Ovary (tissue), 9 donors: ENCODE results near the gene SEMA5A. TPM values are rescaled to one million over a fixed set of nuclear protein-coding genes. Genes with fewer than 3 reads are reported as not detected.

ENCODE experiments used
- DNase-seq, 5 donors: peaks; one replicate each; pipeline ENCODE4 v3.0.0-alpha.2; 2019 to 2020
- H3K27ac ChIP-seq, 2 donors: fragments of 200-600 bp; one replicate each; pipeline versions ENCODE4 v1.5.1 to v1.8.0; 2019 to 2022
- H3K27me3 ChIP-seq: fragments of 200-600 bp; one replicate; pipeline ENCODE4 v1.8.0; 2022
- H3K36me3 ChIP-seq: fragments of 200-600 bp; sonication (generic); one replicate; pipeline ENCODE4 v1.5.1; 2019
- H3K4me1 ChIP-seq: one replicate; pipeline ENCODE4 v1.8.1; 2013; ENCODE audit warnings: mild to moderate bottlenecking, moderate library complexity; ENCODE audit not compliant: insufficient read depth
- H3K4me3 ChIP-seq: fragments of 200-600 bp; sonication (generic); one replicate; pipeline ENCODE4 v1.5.1; 2017
- H3K9me3 ChIP-seq, 2 donors: fragments of 200-600 bp in 1 of 2; sonication (generic) in 1 of 2; one replicate each; pipeline versions ENCODE4 v1.5.1 to v1.8.1; 2013 to 2019; ENCODE audit warnings: mild to moderate bottlenecking in 1 of 2, moderate library complexity in 1 of 2
- EP300 ChIP-seq: sonication (generic); formaldehyde crosslinking; IDR thresholded peaks from one replicate; pipeline ENCODE4 v1.6.1; 2017; ENCODE audit warnings: antibody characterized with exemption
- POLR2A ChIP-seq: fragments of 450-650 bp; IDR thresholded peaks from one replicate; pipeline ENCODE4 v1.6.1; 2017; ENCODE audit warnings: antibody characterized with exemption, mild to moderate bottlenecking, moderate library complexity
- WGBS, 3 donors: extraction: QIAGEN DNeasy Blood & Tissue Kit in 1 of 3; methylation state at CpG; one replicate each; pipeline versions ENCODE4 v1.1.5 to v1.1.7; 2013 to 2017; 5-methylcytosine and 5-hydroxymethylcytosine counted together
- intact Hi-C, 4 donors: fragments of 100-400 bp; cut with DNase I; formaldehyde crosslinking; loops; one replicate each; pipeline versions ENCODE4 v1.11.0 to v1.15.1; 2022 to 2023
- polyA plus RNA-seq, 2 donors: library from polyadenylated mRNA; stranded (reverse); fragments of 200-250 nt in 1 of 2; fragments of 350-450 nt in 1 of 2; fragmentation: Illumina TruSeq in 1 of 2; extraction: RNeasy Lipid Tissue Mini Kit (QIAGEN cat#74804) in 1 of 2; gene quantifications; one replicate each; pipeline ENCODE4 v1.2.3, GENCODE V29; 2013 to 2014
- total RNA-seq, 7 donors: library from RNA; depleted of rRNA in 2 of 7; stranded (reverse); fragments of >200 nt in 2 of 7; fragmentation: NEBNext Ultra II Directional in 3 of 7; extraction: Animal tissue kit (Norgen Biotek cat#: 25700) in 3 of 7; gene quantifications; one replicate each; pipeline versions ENCODE4 v1.1.0 to v1.2.4, GENCODE V29; 2016 to 2023
- TF ChIP-seq, protein P1 (sequence below), 3 donors: fragments of 450-650 bp in 2 of 3; fragments of 200-600 bp in 1 of 3; IDR thresholded peaks; one replicate each; pipeline versions ENCODE4 v1.5.1 to v1.8.0; 2016 to 2022; ENCODE audit warnings: antibody characterized with exemption in 3 of 3, mild to moderate bottlenecking in 1 of 3
- donor health status: DM: no; HTN: no; CAD: no; lungs with moderate emphysema.
- donor health status: DM: no; HTN: no; CAD: no.
- donor health status: Bipolar disorder and iron deficiency.
- donor health status: DM: yes; HTN: yes; CAD: no.
- donor health status: DM: no; HTN: no; CAD: no.
- donor health status: DM: yes; HTN: yes; CAD: no.

Gene SEMA5A
- total and polyA plus RNA-seq, 9 donors = 2.0 to 6.6 (median 4.3) TPM

DNA sequence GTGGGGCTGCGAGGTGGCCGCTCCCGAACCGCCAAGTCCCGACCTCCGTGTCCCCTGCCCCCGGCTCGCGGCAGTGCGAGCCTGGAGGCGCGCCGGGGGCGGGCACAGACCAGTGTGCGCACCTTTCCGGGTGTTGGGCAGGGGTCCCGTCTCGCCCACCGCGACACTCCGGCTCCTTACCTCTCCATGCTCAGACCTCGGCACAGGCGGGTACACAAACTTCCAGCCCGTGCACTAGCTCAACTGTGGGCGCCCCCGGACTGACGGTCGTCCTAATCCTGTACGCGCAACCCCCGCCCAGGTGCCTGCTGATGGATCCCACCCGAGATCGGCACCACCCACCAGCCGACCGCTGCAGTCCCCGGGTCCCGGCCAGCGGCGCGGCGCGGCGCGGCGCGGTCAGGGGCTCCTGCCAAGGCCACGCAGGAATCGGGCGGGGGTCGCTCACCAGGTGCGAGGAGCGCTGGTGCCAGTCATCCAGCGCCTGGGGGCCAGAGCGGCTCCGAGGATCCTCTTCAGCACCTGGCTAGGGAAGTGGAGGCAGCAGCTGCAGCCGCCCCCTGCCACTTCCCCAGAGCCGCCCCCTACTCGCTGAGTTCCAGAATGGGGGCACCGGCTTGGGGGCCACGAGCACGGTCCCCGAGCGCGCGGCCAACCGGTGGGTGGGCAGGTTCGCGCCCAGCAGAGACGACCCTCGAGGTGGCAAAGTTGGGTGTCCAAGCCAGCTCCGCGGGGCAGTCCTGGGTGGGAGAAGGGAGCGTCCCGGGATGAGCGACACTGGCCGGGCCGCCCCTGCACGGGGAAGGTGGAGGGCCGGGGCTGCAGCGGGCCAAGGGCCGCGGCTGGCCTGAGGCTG is 511 bp downstream of the SEMA5A start:
- Histone ChIP-seq H3K27ac (peak overlapping the region in 1 of 2 donors; percentile 88), H3K36me3 (no peaks in the 10 kb centered on the region), H3K27me3 (no peaks in the 10 kb centered on the region), H3K9me3 (no peaks in the 10 kb centered on the region), H3K4me3 (peak overlapping the region; percentile 60), H3K4me1 (no peaks in the 10 kb centered on the region)
- DNase-seq = peak; percentile 15 to 46 (median 42)
- intact Hi-C loops = loop anchor here in 1 of 4 donors (10.0 kb wide), 1 partner anchor 709 kb away; the partner anchor contains the start of gene CCT5
- peak; percentile 30 for TF ChIP-seq POLR2A
- TF ChIP-seq, protein P1, sequence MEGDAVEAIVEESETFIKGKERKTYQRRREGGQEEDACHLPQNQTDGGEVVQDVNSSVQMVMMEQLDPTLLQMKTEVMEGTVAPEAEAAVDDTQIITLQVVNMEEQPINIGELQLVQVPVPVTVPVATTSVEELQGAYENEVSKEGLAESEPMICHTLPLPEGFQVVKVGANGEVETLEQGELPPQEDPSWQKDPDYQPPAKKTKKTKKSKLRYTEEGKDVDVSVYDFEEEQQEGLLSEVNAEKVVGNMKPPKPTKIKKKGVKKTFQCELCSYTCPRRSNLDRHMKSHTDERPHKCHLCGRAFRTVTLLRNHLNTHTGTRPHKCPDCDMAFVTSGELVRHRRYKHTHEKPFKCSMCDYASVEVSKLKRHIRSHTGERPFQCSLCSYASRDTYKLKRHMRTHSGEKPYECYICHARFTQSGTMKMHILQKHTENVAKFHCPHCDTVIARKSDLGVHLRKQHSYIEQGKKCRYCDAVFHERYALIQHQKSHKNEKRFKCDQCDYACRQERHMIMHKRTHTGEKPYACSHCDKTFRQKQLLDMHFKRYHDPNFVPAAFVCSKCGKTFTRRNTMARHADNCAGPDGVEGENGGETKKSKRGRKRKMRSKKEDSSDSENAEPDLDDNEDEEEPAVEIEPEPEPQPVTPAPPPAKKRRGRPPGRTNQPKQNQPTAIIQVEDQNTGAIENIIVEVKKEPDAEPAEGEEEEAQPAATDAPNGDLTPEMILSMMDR (IDR thresholded peaks at IDR 0.05) = no peak
- WGBS, 3 donors = 0 to 1% (median 0%) methylated on average over 60 to 82 of the region's 82 CpGs

DNA sequence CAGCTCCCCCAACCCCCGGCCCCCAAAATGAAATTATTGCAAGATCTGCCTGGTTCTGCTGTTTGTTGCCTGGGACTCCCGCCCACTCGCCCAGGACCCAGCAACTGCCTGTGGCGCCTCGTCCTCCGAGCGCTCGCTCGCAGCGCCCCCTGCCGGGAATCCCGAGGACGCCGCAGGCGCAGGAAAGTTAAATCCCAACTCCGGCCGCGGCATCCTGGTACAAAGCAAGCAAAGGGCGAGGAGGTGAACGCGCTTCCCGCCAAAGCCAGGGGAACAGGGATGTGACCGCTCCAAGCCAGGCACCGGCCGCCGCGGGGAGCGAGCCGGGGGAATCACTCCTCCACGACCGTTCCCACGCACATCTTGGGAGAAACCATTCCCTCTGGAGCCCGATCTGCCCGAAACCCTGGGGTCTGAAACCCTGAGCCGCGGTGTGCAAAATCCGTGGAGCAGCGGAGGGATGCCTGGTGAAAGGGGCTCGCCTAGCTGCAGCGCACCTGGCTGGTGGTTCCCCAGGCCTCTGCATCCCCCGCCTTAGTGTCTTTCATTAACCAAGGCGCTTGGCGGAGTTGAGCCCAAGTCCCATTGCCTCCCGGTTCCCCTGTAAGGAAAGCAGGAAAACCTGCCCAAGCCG is 1.3 kb downstream of the SEMA5A start:
- H3K9me3 ChIP-seq = no peaks in the 10 kb centered on the region
- H3K4me1 ChIP-seq = no peaks in the 10 kb centered on the region
- peak overlapping the region in 1 of 2 donors; percentile 10 for H3K27ac ChIP-seq
- no peaks in the 10 kb centered on the region for H3K36me3 ChIP-seq
- WGBS, 3 donors = 1% methylated on average over 37 to 45 of the region's 45 CpGs
- H3K27me3 ChIP-seq = no peaks in the 10 kb centered on the region
- peak; percentile 71 to 88 (median 83) for DNase-seq
- intact Hi-C loops = loop anchor here in 1 of 4 donors (10.0 kb wide), 1 partner anchor 710 kb away; the partner anchor contains the start of gene CCT5
- no peak for TF ChIP-seq EP300
- no peak for TF ChIP-seq POLR2A
- TF ChIP-seq, protein P1 (IDR thresholded peaks at IDR 0.05) = peak; percentile 73 to 81 (median 76)
- H3K4me3 ChIP-seq = peak overlapping the region; percentile 60

DNA sequence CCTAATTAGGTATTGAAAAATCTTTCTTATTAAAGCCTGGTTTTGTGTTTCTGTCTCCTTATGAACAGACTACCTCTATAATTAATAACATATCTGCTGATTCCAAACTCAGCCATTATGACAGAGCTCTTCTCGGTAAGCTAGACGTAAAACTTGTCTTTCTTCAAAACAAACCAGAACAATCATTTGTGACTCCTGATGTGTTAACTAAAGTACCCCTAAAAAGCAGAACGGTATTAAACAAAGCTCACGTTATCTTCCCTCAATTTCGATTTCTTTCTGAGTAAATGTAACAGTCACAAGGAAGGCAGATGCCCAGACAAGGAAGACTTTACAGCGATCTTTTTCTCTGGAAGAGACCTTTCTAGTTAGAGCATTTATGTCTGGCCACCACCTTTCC is 1.8 kb downstream of the SEMA5A start:
- H3K4me3 ChIP-seq = peak overlapping the region; percentile 60
- TF ChIP-seq POLR2A (no peak), EP300 (no peak)
- TF ChIP-seq, protein P1 (IDR thresholded peaks at IDR 0.05) = no peak
- intact Hi-C loops = loop anchor here in 1 of 4 donors (10.0 kb wide), 1 partner anchor 711 kb away; the partner anchor contains the start of gene CCT5
- 3 to 8% (median 4%) methylated on average over 6 of the region's 6 CpGs for WGBS, 3 donors
- no peaks in the 10 kb centered on the region for H3K36me3 ChIP-seq
- H3K27ac ChIP-seq = peak overlapping the region in 1 of 2 donors; percentile 10
- no peaks in the 10 kb centered on the region for H3K4me1 ChIP-seq
- H3K9me3 ChIP-seq = no peaks in the 10 kb centered on the region
- H3K27me3 ChIP-seq = no peaks in the 10 kb centered on the region
- no peak for DNase-seq

DNA sequence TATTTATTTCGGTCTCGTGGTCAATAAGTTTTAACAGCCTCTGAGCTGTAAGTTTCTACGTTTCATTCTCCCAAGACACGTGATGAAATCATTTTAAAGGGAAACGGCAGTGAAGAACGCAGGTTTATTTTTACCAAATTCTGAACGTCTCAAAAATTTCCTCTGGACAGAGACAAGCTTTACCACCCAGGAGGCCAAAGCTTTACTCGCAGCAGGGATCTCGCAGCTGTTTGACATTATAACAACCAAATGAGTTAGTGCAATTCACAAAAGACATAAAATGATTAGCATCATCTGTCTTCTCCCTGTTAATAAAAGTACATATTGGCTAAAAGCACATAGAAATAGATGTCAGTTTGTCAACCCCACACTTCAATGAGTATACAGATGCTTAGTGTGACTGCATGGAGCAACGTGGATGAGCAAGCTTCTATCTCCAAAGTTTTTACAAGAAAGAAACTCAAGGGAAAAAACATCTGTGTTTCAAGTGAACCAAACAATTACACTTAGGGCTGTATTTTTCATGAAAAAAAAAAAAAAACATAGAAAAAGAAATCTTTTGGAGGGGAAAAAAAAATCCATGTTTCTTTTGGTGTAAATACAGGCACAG is 2.5 kb downstream of the SEMA5A start:
- Histone ChIP-seq H3K27me3 (no peaks in the 10 kb centered on the region), H3K4me1 (no peaks in the 10 kb centered on the region), H3K4me3 (no peak overlapping the region), H3K9me3 (no peaks in the 10 kb centered on the region), H3K27ac (no peak overlapping the region), H3K36me3 (no peaks in the 10 kb centered on the region)
- no peak for DNase-seq
- no peak for TF ChIP-seq POLR2A
- TF ChIP-seq EP300 = no peak
- TF ChIP-seq, protein P1 (IDR thresholded peaks at IDR 0.05) = no peak
- intact Hi-C loops = loop anchor here in 1 of 4 donors (10.0 kb wide), 1 partner anchor 711 kb away; the partner anchor contains the start of gene CCT5
- 47 to 55% (median 54%) methylated on average over 10 of the region's 10 CpGs for WGBS, 3 donors
